HG02973 (cell line): ENCODE data around the gene ZFP69B.
A peak's percentile ranks its signal among the peaks of the same experiment; 100 is the strongest.

ENCODE experiments used
- ATAC-seq: cut with Tn5 transposase; IDR thresholded peaks from one replicate; pipeline ENCODE4 v1.9.1; 2021; ENCODE audit warnings: moderate library complexity; ENCODE audit not compliant: unreplicated experiment

The ZFP69B gene

DNA sequence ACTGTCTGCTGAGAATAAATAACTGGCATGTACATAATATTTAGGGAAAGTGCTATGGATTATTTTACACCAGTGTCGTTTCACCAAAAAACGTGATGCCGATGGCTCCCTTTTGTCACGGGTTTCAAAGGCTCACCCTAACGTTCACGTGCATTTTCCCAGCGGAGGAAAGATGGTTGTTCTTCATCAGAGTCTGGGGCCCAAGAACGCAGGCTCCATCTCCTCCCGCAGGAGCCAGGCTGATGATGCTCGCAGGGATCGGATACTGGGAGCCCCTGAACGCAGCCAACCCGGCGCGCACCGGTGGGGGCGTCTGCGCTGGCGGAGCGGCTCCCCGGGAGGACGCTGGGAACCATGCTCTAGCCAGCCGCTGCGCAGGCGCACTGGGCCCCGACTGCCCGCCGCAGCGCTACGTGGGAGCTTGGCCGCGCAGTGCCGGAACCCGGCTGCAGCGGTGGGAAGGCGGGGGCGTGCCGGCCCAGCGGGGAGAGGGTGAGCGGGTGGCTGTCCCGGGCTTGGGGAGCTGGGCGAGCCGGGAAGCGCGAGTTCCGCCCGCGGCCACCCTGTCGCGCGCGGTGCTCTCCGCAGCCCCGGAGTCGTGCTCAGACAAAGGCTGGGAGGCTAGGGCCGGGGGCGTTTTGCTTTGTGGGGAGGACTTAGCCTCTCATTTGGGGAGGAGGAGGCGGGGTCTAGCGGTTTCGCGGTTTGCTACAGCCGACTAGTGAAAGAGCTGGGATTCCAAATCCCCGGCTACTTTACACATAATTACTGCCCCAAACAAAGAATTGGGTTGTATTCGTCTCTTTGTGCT, at the start of gene ZFP69B:
Gene ZFP69B, plus strand, starts transcription at position 793 of the 811 bp plus-strand sequence. CDS start 486 bp downstream, outside the sequence.
- ATAC-seq, result peak; percentile 62

- ATAC-seq, result no peak
Observed at GRCh38 chr1:40401473-40402201, 48.6 kb upstream of the ZFP69B start.

DNA sequence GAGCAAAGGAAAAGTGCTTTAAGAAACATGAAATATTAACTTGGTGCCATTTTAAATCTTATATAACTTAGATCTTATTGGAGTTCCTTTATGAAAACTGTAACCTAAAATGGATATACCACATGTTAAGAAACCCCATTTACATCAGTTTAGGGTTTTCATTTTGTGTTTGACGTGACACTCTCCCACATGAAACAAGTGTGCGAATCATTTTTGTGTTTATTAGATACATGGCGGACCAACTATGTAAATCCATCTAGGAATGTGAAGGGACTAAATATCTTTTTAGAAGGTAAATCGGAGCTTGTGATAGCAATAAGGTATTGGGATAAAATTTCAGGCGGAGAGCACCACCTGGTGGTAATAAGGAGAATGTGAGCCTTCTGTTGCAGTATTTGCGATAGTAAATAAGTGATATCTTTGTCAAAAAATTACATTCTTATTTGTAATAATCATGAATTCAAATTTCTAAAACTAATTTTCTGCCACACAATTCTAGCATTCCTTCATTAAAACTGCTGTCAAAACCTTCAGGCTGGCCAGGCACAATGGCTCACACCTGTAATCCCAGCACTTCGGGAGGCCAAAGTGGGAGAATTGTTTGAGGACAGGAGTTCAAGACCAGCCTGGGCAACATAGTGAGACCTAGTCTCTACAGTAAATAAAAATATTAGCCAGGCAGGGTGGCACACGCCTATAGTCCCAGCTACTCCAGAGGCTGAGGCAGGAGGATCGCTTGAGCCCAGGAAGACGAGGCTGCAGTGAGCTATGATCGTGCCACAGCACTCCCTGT, 45.4 kb upstream of the ZFP69B start:
- no peak for ATAC-seq

GRCh38 chr1:40405812-40406211, 44.5 kb upstream of the ZFP69B start:
- no peak for ATAC-seq

GRCh38 chr1:40407453-40407852, 42.8 kb upstream of the ZFP69B start:
- ATAC-seq, result no peak

DNA sequence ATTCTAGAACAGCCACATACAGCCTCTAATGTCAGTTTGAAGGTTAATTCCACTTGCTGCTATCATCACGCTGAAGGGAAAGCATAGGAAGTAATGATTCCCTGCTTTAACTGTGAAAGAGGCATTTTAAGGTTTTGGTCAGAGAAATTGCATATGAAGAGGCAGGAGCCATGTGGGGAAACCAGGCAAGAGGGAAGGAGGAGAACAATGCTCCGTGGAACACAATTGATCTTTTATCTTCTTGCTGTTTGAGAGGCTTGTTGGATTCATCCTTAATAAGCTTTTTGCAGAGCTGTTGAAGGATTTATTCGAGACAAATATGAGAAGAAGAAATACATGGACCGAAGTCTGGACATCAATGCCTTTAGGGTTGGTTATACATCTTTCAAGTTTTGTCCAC, 40.8 kb upstream of the ZFP69B start:
- ATAC-seq, result no peak

GRCh38 chr1:40411294-40411693, 39.0 kb upstream of the ZFP69B start:
- ATAC-seq, result no peak

DNA sequence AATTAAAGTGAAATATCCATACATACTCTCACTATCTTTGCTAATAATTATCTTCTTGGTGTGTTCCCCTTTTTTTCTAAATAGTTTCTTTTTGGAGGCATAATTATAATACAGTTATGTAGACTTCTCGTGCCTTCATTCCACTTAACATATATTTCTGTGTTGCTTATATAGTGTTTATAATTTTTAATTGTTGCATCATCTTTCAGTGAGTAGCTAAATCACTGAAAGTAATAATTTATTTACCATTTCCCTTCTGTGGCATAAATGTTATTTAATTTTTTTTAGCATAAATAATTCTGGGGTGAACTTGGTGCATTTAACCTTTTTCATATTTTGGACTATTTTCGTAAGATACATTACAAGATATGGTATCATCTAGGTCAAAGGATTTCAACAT, 38.4 kb upstream of the ZFP69B start:
- no peak for ATAC-seq

GRCh38 chr1:40413527-40414252, 36.6 kb upstream of the ZFP69B start:
- no peak for ATAC-seq

DNA sequence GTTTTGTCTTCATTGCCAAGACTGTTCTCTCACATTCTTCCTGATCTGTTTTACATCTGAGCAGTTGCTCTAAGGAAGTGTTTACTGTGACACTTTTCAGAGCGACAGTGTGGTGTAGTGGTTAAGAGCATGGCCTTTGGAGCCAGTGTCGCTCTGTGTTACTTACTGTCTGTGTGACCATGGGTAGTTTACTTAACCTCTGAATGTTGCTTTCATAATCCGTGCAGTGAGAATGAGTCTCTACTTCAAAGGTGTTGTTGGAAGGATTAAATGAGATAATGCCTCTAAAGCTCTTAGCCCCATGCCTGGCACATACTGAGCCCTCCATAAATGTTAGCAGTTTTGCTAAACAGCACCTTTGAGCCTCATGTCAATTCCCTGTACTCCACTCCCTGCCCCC, 35.9 kb upstream of the ZFP69B start:
- no peak for ATAC-seq

DNA sequence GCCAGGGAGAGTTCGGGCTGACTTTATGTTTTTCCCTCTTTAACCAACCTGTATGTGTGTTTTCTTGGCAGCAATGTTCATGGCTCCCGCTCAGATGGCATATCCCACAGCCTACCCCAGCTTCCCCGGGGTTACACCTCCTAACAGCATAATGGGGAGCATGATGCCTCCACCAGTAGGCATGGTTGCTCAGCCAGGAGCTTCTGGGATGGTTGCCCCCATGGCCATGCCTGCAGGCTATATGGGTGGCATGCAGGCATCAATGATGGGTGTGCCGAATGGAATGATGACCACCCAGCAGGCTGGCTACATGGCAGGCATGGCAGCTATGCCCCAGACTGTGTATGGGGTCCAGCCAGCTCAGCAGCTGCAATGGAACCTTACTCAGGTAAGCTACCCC, 33.6 kb upstream of the ZFP69B start:
- no peak for ATAC-seq

DNA sequence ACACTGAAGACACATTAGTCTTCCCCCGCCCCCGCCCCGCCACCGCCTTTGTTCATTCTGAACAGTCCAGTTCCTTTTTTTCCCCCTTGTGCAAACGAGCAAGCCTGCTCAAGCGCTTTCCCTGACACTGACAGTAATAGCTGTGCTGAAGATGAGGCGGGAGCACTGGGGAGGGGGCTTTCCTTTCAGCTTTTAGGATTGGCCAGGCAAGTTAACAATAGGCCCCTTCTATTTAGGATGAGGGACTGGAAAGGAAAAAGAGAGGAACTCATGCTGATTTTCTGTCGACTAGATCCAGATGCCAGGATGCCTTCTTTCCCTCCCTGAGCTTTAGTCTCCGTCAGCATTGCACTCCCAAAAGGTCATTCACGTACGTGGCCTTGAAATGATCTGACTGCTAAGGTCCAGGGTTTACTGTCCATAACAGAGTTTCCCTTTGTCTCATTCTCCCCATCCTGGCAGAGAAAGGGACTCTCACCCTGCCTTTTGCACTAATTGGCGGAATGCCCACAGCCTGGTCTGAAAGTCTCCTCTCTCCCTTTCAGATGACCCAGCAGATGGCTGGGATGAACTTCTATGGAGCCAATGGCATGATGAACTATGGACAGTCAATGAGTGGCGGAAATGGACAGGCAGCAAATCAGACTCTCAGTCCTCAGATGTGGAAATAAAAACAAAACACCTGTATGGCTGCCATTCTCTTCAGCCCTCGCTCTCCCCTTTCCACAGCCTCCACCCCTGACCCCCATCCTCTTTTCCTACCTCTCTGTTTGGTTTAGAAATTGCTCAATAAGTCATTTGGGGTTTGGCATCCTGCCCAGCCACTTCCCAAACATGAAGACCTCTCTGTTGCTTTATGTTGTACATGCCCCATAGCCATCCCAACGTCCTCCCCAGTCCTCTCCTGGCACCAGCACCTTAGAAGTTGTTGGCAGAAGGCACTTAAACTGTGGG, 28.6 kb upstream of the ZFP69B start:
- no peak for ATAC-seq

DNA sequence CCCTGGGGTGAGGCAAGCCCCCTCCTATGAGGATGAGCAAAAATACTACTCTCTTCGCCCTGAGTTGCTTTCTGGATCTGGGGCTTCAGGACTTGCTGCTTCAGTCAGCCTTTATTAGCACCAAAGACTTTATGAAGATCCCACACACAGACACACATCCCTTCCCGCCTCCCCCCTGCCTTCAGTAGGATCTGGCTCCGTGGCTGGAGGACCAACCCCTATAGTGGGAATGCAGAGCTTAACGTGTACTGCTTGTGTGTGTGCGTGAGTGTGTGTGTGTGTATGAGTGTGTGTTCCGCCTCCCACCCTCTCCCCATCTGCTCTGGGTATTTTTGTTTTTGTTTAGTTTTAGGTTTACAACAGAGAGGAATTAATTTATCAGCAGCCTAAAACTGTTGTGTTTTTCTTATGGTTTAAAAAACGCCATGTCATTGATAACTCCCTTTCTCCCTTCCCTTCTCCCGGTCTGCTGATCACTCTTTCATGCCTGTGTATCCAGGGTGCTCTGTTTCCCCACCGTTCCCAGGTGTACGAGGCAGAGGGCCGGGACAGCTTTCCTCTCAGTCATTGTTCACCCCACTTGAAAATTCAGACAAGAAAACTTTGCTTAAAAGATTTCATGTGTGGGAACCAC, 27.5 kb upstream of the ZFP69B start:
- ATAC-seq, result no peak

DNA sequence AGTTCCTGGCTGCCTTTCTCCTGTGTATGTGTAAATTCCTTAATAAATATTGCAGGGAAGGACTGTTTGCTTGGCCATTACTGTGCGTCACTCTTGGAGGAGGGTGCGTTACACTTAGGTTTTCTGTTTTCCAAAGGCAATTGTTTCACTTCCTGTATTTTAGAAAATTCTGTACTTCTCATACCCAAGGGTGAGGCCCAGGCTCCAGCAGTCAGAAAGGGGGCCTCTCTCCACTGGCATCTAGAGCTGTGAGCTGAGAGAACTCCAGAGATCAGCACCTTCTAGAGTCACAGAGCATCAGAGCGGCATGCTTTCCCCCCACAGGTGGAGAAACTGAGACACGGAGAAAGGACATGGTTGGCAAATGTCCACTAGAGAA, 27.0 kb upstream of the ZFP69B start:
- no peak for ATAC-seq

GRCh38 chr1:40423951-40424618, 26.2 kb upstream of the ZFP69B start:
- no peak for ATAC-seq

- ATAC-seq, result no peak
Observed at GRCh38 chr1:40425198-40425597, 25.1 kb upstream of the ZFP69B start.

DNA sequence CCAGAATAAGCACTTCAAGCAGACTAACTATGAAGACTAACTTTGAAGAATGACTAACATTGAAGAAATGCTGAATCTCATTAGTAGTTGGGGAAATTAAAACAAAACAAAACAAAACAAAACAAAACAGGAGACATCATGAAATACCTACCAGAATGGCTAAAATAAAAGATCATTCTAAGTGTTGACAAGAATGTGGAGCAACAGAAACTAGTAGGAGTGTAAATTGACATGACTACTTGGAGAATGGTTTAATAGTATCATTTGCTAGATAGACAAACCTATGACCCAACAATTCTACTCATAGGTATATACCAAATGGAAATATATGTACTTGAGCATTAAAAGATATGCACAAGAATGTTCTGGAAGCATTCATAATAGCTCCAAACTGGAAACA, 18.9 kb upstream of the ZFP69B start:
- ATAC-seq, result no peak

DNA sequence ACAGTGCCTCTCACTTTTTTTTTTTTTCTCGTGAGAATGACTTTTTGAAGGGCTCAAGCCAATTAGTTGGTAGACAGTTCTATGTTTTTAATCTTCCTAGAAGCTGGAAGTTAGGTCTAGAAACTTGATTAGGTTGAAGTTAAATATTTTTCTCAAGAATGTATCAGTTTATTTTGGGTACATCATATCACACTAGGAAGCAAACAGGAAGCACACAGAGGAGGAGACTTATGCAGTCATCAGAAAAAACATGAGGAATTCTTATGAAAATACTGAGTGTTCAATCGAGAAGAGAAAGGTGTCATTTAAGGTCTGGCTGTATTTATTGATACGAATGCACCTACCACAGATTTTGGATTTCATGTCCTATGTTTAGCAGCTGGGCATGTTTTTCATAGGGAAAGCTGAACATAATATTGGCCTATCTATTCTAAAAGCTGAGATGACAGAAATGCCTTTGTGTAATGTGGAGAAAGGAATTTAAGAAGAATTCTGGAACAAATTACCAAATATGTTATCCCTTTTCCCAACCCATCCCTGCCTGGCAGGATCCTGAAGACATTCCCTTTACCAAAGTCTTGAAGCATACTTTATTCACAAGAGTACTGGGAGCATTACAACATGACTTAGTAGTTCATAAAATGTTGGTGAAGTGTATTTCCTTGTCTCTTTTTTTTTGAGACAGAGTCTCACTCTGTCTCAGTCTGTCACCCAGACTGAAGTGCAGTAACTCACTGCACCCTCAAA, 17.5 kb upstream of the ZFP69B start:
- no peak for ATAC-seq
